GM20431 (cell line): ENCODE results near the gene TSPAN7.

Experiments used
- in situ Hi-C: fragments of 300-500 bp; cut with MseI, MboI; formaldehyde crosslinking; loops from one replicate; pipeline ENCODE4 v1.15.0; 2020; ENCODE audit warnings: low sequenced_read_pairs; ENCODE audit not compliant: unreplicated experiment

TSPAN7 gene

GRCh38 chrX:38675856-38676255 lies 114.5 kb downstream of the TSPAN7 start:
- in situ Hi-C loops, result no loop called here

- in situ Hi-C loops, result no loop called here
Measured at GRCh38 chrX:38678183-38678582, 116.8 kb downstream of the TSPAN7 start.

DNA sequence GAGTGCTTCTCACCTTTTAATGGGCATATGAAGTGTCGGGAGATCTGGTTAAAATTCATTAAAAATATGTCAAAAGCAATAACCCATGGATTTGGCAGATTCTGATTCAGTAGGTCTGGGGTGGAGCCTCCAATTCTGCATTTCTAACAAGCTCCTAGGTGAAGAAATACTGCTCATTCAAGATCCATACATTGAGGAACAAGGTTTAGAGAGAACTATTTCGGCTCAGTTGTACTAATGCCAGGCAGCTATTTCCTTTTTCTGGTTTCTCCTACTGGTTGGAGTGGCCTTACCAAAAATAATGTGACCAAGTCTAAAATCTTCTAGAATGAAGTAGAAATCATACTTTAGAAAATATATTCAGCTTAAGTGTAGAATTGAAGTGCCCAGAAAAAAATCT lies 117.5 kb downstream of the TSPAN7 start:
- in situ Hi-C loops, result no loop called here

DNA sequence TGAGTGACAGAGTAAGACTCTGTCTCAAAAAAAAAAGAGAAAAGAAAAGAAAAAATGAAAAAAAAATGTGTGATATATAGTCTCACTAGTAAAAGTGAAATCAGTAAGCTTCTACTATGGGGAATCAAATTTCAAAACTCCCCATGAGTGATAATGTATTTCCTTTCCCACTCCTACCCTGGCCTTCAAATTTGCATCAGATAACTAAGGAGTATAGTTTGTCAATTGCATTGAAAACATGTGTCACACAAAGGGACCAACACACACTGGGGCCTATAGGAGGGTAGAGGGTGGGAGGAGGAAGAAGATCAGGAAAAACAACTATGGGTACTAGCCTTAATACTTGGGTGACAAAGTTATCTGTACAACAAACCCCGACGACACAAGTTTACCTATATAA lies 118.4 kb downstream of the TSPAN7 start:
- in situ Hi-C loops, result no loop called here

- in situ Hi-C loops, result no loop called here
Measured at GRCh38 chrX:38682095-38682494, 120.8 kb downstream of the TSPAN7 start.

DNA sequence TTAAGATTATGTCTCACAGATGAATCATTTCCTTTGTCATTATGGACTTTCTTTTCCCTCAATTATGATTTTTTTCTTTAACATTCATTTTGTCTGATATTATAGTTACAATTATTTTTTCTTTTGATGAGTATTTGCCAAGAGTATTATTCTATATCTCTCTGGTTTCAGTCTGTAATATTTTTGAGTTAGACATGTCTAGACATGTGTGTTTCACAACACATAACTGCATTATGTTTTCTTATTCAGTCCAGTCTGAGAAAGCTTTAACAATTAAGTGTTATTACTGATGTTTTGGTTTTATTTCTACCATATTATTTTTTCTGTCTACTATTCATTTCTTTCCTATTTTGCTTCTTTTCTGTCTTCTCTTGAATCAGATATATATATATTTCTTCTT lies 131.6 kb downstream of the TSPAN7 start:
- in situ Hi-C loops, result no loop called here

DNA sequence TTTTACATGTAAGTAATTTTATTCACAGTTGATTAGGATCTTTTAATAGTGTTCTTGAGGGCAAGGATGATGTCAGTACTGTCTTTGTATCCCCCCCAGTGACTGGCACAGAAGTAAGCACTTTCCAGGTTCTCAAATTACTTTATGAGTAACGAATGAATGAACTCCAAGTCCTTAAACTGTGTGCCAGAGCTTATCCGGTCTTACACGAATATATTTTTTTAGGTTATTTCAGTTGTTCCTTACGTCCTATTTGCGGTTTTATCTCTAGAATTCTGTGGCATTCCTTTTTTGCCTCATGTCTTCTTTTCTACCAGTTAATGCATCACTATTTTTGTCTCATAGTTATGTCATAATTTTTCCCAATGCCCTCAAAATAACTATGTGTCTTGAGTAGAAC lies 133.1 kb downstream of the TSPAN7 start:
- in situ Hi-C loops, result no loop called here

- in situ Hi-C loops, result no loop called here
Measured at GRCh38 chrX:38697461-38697860, 136.1 kb downstream of the TSPAN7 start.

- in situ Hi-C loops, result no loop called here
Measured at GRCh38 chrX:38699121-38699520, 137.8 kb downstream of the TSPAN7 start.

DNA sequence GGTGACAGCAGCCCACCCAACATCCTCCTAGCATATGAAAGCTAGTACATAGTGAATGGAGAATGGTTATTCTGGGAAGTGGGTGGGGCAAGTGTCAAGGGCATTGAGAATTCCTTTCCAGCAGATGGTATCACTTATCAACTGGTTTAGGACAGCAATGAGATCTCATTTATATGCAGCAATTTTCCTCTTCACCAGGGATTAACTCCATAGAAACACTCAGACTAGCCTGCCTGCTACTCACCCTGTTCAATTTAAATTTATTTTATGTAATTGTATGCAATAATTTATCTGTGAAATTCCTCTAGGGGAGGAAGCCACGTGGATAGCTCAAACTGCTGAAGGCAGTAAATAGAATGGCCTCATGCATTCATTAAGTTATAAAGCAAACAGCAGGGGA lies 138.4 kb downstream of the TSPAN7 start:
- in situ Hi-C loops, result no loop called here

- in situ Hi-C loops, result no loop called here
Measured at GRCh38 chrX:38701073-38701472, 139.7 kb downstream of the TSPAN7 start.

GRCh38 chrX:38704146-38704882 lies 143.0 kb downstream of the TSPAN7 start:
- in situ Hi-C loops, result no loop called here

DNA sequence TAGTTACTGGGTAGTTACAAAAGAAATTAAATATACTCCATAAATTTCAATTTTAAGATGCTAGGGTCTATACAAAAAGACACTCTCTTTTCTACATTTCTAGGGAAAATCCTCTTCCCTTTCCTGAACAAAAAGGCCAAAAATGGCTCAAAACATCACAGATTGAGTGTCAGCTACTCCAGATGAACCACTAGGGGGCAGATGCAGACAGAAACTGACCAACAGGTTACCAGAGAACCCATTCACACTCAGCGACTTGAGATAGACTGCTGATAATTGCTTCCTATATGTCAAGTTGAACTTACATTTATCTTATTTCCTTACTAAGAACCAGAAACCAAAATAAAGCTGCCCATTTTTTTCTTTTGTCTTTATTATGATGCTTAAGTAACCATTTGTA lies 156.5 kb downstream of the TSPAN7 start:
- in situ Hi-C loops, result no loop called here

- in situ Hi-C loops, result no loop called here
Measured at GRCh38 chrX:38718311-38718710, 157.0 kb downstream of the TSPAN7 start.

- in situ Hi-C loops, result no loop called here
Measured at GRCh38 chrX:38726612-38727011, 165.3 kb downstream of the TSPAN7 start.

DNA sequence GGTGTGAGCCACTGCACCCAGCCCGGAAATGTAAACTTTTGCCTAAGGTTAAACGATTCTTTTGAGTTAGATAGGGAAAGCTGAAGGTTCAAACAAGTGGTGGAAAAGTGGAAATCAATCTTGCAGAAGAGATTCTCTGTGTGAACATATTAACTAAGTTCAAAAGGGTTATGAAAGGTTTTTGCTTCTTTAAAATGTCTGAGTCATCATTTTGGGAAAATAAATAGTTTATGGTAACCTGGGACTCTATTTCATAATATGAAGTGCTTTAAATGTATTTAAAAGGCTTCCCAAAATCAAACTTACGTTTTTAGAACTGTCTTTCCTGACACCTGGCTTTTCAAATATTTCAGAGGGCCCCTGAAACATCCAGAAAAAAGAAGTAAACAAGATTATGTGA lies 166.3 kb downstream of the TSPAN7 start:
- in situ Hi-C loops, result no loop called here

GRCh38 chrX:38732866-38733265 lies 171.5 kb downstream of the TSPAN7 start:
- in situ Hi-C loops, result no loop called here
